NT2/D1 (cell line): ENCODE data around the gene NDRG4.

Source experiments
- DNase-seq: peaks from one replicate; pipeline ENCODE4 v3.0.0-alpha.2; 2011; ENCODE audit warnings: low read depth, low spot score
- H3K27me3 ChIP-seq: 2 replicates; pipeline ENCODE4 v1.6.0; 2011; ENCODE audit warnings: mild to moderate bottlenecking; ENCODE audit not compliant: insufficient read length, insufficient read depth
- H3K36me3 ChIP-seq: 2 replicates; pipeline ENCODE4 v1.6.1; 2011; ENCODE audit warnings: mild to moderate bottlenecking, low read length, mixed read lengths; ENCODE audit not compliant: insufficient read depth, insufficient read length
- H3K4me1 ChIP-seq: 2 replicates; pipeline ENCODE4 v1.5.1; 2011; ENCODE audit not compliant: insufficient read depth, insufficient read length
- H3K4me3 ChIP-seq: 2 replicates; pipeline ENCODE4 v1.5.1; 2011; ENCODE audit warnings: low read depth; ENCODE audit not compliant: insufficient read length
- H3K9ac ChIP-seq: 2 replicates; pipeline ENCODE4 v1.6.0; 2011; ENCODE audit warnings: low read depth; ENCODE audit not compliant: insufficient read length
- H3K9me3 ChIP-seq: 2 replicates; pipeline ENCODE4 v1.5.1; 2011; ENCODE audit warnings: mild to moderate bottlenecking, low read length; ENCODE audit not compliant: insufficient read depth
- SUZ12 ChIP-seq: IDR thresholded peaks from 2 replicates; pipeline ENCODE4 v1.6.1; 2011; ENCODE audit not compliant: insufficient read length, insufficient read depth; ENCODE audit errors: extremely low read depth
- YY1 ChIP-seq: IDR thresholded peaks from 2 replicates; pipeline ENCODE4 v1.6.1; 2011; ENCODE audit not compliant: insufficient read length, insufficient read depth
- ZNF274 ChIP-seq: IDR thresholded peaks from 2 replicates; pipeline ENCODE4 v1.6.1; 2011; ENCODE audit warnings: mild to moderate bottlenecking, low read depth, low read length

Gene NDRG4

DNA sequence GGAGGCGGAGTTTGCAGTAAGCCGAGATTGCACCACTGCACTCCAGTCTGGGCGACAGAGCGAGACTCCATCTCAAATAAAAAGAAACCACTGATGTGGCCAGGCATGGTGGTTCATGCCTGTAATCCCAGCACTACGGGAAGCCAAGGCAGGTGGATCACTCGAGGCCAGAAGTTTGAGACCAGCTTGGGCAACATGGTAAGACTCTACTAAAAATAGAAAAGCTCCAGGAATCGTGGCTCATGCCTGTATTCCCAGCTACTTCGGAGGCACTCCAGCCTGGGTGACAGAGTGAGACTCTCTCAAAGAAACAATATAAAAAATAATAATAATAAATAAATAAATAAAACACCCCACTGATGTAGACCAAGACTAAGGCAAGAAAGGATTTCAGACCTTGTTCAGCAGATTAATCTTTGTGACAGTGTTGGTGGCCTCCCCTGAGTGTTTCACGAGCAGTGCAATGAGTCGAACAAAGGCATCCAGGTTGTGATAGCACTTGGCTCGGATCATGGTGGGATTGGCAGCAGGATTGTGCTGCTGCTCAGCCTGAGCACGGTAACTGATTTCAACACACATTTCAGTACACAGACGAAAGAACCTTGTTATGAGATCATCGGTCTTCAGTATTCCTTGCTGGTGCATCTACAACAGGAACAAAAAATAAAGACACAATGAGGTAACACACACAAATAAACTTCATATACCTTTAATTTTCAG, 34.0 kb downstream of the NDRG4 start:
- no peaks in the 10 kb centered on the region for H3K27me3 ChIP-seq
- TF ChIP-seq YY1 = no peak
- TF ChIP-seq ZNF274 = no peak
- TF ChIP-seq SUZ12 = no peak
- H3K9me3 ChIP-seq = no peaks in the 10 kb centered on the region
- no peak overlapping the region for H3K4me3 ChIP-seq
- DNase-seq = no peak
- no peaks in the 10 kb centered on the region for H3K4me1 ChIP-seq
- peaks cover 91% of the 10 kb centered on the region for H3K36me3 ChIP-seq
- H3K9ac ChIP-seq = no peak overlapping the region

DNA sequence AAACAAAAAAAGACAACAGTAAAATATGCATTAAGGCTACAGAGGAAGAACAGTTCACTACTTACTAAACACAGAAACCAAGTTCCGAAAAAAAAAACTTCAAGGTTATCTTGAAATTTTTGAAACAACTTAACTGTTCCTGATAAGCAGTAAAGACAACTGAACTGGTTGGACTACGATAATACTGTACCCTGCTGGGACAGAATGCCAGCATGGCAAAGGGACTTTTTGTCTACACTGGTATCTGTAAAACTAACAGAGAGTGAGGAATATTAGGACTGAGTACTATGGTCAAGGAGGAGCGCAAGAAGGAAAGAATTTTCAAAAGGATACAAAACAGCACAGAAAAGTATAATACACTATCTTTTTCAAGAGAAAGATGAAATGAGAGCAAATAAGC, 35.2 kb downstream of the NDRG4 start:
- no peaks in the 10 kb centered on the region for H3K4me1 ChIP-seq
- no peak overlapping the region for H3K9ac ChIP-seq
- H3K4me3 ChIP-seq = no peak overlapping the region
- no peak for TF ChIP-seq SUZ12
- no peak for TF ChIP-seq YY1
- no peak for TF ChIP-seq ZNF274
- DNase-seq = no peak
- H3K27me3 ChIP-seq = no peaks in the 10 kb centered on the region
- H3K9me3 ChIP-seq = no peaks in the 10 kb centered on the region
- peaks cover 91% of the 10 kb centered on the region for H3K36me3 ChIP-seq

GRCh38 chr16:58536278-58536677, 36.3 kb downstream of the NDRG4 start:
- H3K9me3 ChIP-seq = no peaks in the 10 kb centered on the region
- H3K4me3 ChIP-seq = no peak overlapping the region
- H3K36me3 ChIP-seq = peaks cover 92% of the 10 kb centered on the region
- TF ChIP-seq ZNF274 (no peak), YY1 (no peak), SUZ12 (no peak)
- no peak for DNase-seq
- no peaks in the 10 kb centered on the region for H3K4me1 ChIP-seq
- H3K9ac ChIP-seq = no peak overlapping the region
- H3K27me3 ChIP-seq = no peaks in the 10 kb centered on the region

- no peak overlapping the region for H3K4me3 ChIP-seq
- H3K4me1 ChIP-seq = no peaks in the 10 kb centered on the region
- no peaks in the 10 kb centered on the region for H3K27me3 ChIP-seq
- no peaks in the 10 kb centered on the region for H3K9me3 ChIP-seq
- TF ChIP-seq YY1 = no peak
- no peak for TF ChIP-seq SUZ12
- no peak for TF ChIP-seq ZNF274
- H3K9ac ChIP-seq = no peak overlapping the region
- H3K36me3 ChIP-seq = peaks cover 92% of the 10 kb centered on the region
- DNase-seq = no peak
Observed at GRCh38 chr16:58537124-58537906, 37.4 kb downstream of the NDRG4 start.

DNA sequence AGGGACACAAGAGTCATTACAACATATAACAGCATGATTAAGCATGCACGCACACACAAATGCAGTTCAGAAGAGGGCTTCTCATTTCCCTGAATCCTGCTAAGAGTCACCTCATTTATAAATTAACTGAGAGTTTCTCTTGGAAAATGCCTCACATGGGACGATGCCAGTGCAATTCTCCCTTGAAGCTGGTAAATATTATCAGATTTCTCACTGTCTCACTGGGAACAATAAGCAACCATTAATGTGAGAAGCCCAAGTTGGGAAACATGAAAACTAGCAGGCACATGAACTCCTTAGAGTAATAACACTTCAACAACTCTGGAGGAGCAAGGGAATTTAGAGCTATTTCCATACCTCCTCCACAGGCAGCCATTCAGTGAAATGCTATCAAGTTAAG, 41.8 kb downstream of the NDRG4 start:
- DNase-seq = no peak
- H3K4me1 ChIP-seq = no peaks in the 10 kb centered on the region
- TF ChIP-seq ZNF274 (no peak), YY1 (no peak), SUZ12 (no peak)
- no peaks in the 10 kb centered on the region for H3K27me3 ChIP-seq
- H3K4me3 ChIP-seq = no peak overlapping the region
- H3K9ac ChIP-seq = no peak overlapping the region
- H3K36me3 ChIP-seq = peaks cover 98% of the 10 kb centered on the region
- no peaks in the 10 kb centered on the region for H3K9me3 ChIP-seq

DNA sequence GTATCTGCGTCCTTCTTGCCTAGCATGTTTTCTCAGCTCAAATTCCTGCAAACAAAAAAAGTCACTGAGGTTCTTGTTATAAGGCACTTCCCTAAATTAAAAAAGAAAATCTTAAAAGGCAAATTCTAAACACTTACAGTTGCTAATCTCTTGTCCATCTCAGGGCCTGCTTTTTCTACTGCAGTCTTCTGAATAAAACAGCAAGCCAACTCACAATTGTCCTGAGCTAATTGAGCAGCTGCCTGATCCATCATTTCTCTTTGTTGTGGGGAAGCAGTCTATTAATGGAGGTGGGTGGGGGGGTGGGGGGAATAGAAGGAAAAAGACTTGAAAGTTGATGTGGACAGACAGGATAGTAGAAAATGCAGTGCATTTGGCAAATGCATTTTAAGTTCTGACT, 42.3 kb downstream of the NDRG4 start:
- Histone ChIP-seq H3K4me3 (no peak overlapping the region), H3K36me3 (peaks cover 98% of the 10 kb centered on the region), H3K27me3 (no peaks in the 10 kb centered on the region), H3K9me3 (no peaks in the 10 kb centered on the region), H3K4me1 (no peaks in the 10 kb centered on the region), H3K9ac (no peak overlapping the region)
- TF ChIP-seq SUZ12 (no peak), ZNF274 (no peak), YY1 (no peak)
- no peak for DNase-seq

DNA sequence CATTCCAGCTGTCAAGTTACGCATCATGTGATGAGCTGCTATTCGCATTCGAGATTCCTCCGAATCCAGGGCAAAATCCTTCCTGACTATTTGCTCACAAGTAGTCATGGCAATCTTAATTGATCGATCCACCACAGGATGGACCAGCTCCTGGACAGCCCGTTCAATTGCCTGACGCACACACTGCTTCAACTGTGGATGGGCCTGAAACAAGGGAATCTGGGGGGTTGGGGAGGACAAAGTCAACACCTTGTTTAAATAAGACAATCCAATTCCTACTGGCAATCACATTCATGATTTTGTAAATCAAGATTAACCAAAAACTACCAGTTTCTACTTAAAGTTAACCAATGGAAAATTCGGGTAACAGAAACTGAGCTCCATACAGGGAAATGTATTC, 43.7 kb downstream of the NDRG4 start:
- peaks cover 98% of the 10 kb centered on the region for H3K36me3 ChIP-seq
- TF ChIP-seq ZNF274 = no peak
- TF ChIP-seq SUZ12 = no peak
- TF ChIP-seq YY1 = no peak
- no peaks in the 10 kb centered on the region for H3K4me1 ChIP-seq
- H3K9me3 ChIP-seq = no peaks in the 10 kb centered on the region
- no peak overlapping the region for H3K9ac ChIP-seq
- no peak overlapping the region for H3K4me3 ChIP-seq
- no peaks in the 10 kb centered on the region for H3K27me3 ChIP-seq
- no peak for DNase-seq
